Heart left ventricle (tissue), 13 donors: Measurements from ENCODE around the gene RAD51B.

ENCODE experiments used
- CTCF ChIP-seq, 12 donors: fragments of 200-600 bp; sonication (generic) in 4 of 12; IDR thresholded peaks; one replicate each; pipeline versions ENCODE4 v1.5.0 to v1.8.0; 2018 to 2022; ENCODE audit warnings: antibody characterized with exemption in 12 of 12, mild to moderate bottlenecking in 5 of 12
- POLR2A ChIP-seq, 2 donors: fragments of 450-650 bp; IDR thresholded peaks; one replicate each; pipeline ENCODE4 v1.6.1; 2017; ENCODE audit warnings: antibody characterized with exemption in 2 of 2, mild to moderate bottlenecking in 2 of 2, moderate library complexity in 2 of 2
- donor health status: ischemic (EF 13 %, LVEDD 7.1; RV severe dilation, severe dysfunction).
- donor health status: DM: no; HTN: yes; CAD: no.
- donor health status: DM: no; HTN: no; CAD: no.
- donor health status: ischemic (EF 25% LVEDD 6.9; RV normal size, moderate dysfunction).
- donor health status: ischemic (EF 25% LVEDD 5.7; RV mildly dilated, moderate dysfunction).
- donor health status: ischemic (EF 35%, LVEDD 5.7; RV mildly dilated, moderate dysfunction).
- donor health status: nonischemic (EF 11% LVEDD 7.7; RV severe dilation, severe dysfunction).
- donor health status: DM: yes; HTN: yes; CAD: no.
- donor health status: PGD.
- donor health status: ischemic (EF 29% LVEDD 5.4; RV normal size, mild dysfunction).
- donor health status: nonischemic (EF 23%, LVEDD 6.1; RV moderate dilation, normal function).

GRCh38 chr14:68284333-68284732, 464.8 kb downstream of the RAD51B start:
- TF ChIP-seq CTCF (IDR thresholded peaks at IDR 0.05), result no peak
- no peak for TF ChIP-seq POLR2A (IDR thresholded peaks at IDR 0.05)
